ENCODE data around the gene DNAJB1. TPM values are rescaled to one million over a fixed set of nuclear protein-coding genes. Genes with fewer than 3 reads are reported as not detected.

DNAJB1 gene
- total RNA-seq, 1 experiment from 2014 or later: 54.5 TPM

DNA sequence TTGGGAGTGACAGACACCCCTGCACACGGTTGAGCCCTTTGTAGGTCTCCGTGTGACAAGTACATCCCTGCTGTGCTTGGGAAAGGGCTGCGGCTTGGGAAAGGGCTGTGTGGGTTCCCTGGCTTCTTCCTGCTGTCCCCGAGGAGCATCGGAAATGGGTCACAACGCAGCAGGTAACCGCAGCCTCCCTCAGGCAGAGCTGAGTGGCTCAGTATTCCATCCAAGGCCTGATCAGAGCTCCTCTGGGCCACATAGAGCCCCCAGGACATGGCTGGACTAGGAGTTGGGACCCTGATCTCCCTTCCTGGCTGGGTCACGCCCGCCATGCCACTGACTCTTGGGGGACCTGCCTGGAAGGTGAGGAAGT lies 27.5 kb upstream of the DNAJB1 start (continued):
- TF ChIP-seq, protein P1, sequence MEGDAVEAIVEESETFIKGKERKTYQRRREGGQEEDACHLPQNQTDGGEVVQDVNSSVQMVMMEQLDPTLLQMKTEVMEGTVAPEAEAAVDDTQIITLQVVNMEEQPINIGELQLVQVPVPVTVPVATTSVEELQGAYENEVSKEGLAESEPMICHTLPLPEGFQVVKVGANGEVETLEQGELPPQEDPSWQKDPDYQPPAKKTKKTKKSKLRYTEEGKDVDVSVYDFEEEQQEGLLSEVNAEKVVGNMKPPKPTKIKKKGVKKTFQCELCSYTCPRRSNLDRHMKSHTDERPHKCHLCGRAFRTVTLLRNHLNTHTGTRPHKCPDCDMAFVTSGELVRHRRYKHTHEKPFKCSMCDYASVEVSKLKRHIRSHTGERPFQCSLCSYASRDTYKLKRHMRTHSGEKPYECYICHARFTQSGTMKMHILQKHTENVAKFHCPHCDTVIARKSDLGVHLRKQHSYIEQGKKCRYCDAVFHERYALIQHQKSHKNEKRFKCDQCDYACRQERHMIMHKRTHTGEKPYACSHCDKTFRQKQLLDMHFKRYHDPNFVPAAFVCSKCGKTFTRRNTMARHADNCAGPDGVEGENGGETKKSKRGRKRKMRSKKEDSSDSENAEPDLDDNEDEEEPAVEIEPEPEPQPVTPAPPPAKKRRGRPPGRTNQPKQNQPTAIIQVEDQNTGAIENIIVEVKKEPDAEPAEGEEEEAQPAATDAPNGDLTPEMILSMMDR (IDR thresholded peaks at IDR 0.05): no peak
- no peak for TF ChIP-seq CREM (CRISPR knock-in tag; IDR thresholded peaks at IDR 0.05)
- no peak for TF ChIP-seq ATF1 (CRISPR knock-in tag; IDR thresholded peaks at IDR 0.05)
- no peak for TF ChIP-seq IRF2 (CRISPR knock-in tag; IDR thresholded peaks at IDR 0.05; ENCODE audit: borderline replicate concordance, low read depth)
- TF ChIP-seq ZNF263 (CRISPR knock-in tag; IDR thresholded peaks at IDR 0.05; ENCODE audit: low read depth): no peak
- TF ChIP-seq, protein P2, sequence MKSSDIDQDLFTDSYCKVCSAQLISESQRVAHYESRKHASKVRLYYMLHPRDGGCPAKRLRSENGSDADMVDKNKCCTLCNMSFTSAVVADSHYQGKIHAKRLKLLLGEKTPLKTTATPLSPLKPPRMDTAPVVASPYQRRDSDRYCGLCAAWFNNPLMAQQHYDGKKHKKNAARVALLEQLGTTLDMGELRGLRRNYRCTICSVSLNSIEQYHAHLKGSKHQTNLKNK (CRISPR knock-in tag; IDR thresholded peaks at IDR 0.05): no peak
- no peak for TF ChIP-seq NR2C2 (CRISPR knock-in tag; IDR thresholded peaks at IDR 0.05)

DNA sequence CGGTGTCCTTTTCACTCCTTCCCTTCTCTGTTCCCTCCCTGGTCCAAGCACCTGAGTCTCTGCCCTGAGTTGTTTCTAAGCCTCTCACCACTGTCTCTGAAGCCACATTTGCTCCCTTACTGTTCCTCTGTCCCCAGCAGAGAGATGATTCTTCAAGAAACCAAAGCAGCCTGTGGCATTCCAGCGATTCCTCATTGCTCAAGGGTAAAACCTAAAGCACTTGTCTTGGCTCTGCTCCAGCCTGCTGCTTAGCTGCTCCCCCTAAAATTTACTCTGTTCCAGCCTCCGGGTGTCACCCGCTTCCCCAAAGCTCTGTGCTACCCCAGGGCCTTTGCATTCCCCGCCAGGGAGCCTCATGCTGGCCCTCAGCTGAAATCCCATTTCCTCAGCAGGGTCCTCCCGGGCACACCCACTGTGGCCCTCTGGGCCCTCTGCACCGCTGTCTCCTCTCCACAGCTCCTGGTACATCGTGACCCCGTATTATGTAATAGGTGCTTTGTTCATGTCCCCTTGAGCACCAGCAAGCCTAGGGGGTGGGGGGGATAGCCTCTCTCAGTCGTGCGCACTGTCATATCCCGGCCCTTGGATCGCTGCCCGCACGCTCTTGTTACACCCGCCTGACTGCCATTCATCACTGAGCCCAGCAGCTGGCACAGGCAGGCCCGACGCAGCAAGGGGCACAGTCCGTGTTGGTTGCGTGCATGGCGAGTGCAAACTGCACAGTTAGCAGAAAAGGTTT lies 26.9 kb upstream of the DNAJB1 start:
- H3K4me1 Mint-ChIP-seq: peaks cover 6% of the 10 kb centered on the region
- H3K9me3 Mint-ChIP-seq: no peaks in the 10 kb centered on the region
- TF ChIP-seq, protein P3, sequence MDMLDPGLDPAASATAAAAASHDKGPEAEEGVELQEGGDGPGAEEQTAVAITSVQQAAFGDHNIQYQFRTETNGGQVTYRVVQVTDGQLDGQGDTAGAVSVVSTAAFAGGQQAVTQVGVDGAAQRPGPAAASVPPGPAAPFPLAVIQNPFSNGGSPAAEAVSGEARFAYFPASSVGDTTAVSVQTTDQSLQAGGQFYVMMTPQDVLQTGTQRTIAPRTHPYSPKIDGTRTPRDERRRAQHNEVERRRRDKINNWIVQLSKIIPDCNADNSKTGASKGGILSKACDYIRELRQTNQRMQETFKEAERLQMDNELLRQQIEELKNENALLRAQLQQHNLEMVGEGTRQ (CRISPR knock-in tag; IDR thresholded peaks at IDR 0.05): no peak
- TF ChIP-seq, protein P4, sequence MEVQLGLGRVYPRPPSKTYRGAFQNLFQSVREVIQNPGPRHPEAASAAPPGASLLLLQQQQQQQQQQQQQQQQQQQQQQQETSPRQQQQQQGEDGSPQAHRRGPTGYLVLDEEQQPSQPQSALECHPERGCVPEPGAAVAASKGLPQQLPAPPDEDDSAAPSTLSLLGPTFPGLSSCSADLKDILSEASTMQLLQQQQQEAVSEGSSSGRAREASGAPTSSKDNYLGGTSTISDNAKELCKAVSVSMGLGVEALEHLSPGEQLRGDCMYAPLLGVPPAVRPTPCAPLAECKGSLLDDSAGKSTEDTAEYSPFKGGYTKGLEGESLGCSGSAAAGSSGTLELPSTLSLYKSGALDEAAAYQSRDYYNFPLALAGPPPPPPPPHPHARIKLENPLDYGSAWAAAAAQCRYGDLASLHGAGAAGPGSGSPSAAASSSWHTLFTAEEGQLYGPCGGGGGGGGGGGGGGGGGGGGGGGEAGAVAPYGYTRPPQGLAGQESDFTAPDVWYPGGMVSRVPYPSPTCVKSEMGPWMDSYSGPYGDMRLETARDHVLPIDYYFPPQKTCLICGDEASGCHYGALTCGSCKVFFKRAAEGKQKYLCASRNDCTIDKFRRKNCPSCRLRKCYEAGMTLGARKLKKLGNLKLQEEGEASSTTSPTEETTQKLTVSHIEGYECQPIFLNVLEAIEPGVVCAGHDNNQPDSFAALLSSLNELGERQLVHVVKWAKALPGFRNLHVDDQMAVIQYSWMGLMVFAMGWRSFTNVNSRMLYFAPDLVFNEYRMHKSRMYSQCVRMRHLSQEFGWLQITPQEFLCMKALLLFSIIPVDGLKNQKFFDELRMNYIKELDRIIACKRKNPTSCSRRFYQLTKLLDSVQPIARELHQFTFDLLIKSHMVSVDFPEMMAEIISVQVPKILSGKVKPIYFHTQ (CRISPR knock-in tag; IDR thresholded peaks at IDR 0.05): no peak
- TF ChIP-seq SMAD4 (CRISPR knock-in tag; IDR thresholded peaks at IDR 0.05): no peak
- TF ChIP-seq, protein P5, sequence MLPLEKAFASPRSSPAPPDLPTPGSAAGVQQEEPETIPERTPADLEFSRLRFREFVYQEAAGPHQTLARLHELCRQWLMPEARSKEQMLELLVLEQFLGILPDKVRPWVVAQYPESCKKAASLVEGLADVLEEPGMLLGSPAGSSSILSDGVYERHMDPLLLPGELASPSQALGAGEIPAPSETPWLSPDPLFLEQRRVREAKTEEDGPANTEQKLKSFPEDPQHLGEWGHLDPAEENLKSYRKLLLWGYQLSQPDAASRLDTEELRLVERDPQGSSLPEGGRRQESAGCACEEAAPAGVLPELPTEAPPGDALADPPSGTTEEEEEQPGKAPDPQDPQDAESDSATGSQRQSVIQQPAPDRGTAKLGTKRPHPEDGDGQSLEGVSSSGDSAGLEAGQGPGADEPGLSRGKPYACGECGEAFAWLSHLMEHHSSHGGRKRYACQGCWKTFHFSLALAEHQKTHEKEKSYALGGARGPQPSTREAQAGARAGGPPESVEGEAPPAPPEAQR (CRISPR knock-in tag; IDR thresholded peaks at IDR 0.05): no peak
- TF ChIP-seq, protein P6, sequence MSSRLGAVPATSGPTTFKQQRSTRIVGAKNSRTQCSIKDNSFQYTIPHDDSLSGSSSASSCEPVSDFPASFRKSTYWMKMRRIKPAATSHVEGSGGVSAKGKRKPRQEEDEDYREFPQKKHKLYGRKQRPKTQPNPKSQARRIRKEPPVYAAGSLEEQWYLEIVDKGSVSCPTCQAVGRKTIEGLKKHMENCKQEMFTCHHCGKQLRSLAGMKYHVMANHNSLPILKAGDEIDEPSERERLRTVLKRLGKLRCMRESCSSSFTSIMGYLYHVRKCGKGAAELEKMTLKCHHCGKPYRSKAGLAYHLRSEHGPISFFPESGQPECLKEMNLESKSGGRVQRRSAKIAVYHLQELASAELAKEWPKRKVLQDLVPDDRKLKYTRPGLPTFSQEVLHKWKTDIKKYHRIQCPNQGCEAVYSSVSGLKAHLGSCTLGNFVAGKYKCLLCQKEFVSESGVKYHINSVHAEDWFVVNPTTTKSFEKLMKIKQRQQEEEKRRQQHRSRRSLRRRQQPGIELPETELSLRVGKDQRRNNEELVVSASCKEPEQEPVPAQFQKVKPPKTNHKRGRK (CRISPR knock-in tag; IDR thresholded peaks at IDR 0.05; ENCODE audit: borderline replicate concordance): no peak
- TF ChIP-seq, protein P7, sequence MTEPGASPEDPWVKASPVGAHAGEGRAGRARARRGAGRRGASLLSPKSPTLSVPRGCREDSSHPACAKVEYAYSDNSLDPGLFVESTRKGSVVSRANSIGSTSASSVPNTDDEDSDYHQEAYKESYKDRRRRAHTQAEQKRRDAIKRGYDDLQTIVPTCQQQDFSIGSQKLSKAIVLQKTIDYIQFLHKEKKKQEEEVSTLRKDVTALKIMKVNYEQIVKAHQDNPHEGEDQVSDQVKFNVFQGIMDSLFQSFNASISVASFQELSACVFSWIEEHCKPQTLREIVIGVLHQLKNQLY (CRISPR knock-in tag; IDR thresholded peaks at IDR 0.05): no peak
- no peak for TF ChIP-seq JUN (CRISPR knock-in tag; IDR thresholded peaks at IDR 0.05)
- TF ChIP-seq TCF7 (CRISPR knock-in tag; IDR thresholded peaks at IDR 0.05; ENCODE audit: low read depth): no peak
- no peak for TF ChIP-seq ZNF423 (CRISPR knock-in tag; IDR thresholded peaks at IDR 0.05)
- TF ChIP-seq, protein P8, sequence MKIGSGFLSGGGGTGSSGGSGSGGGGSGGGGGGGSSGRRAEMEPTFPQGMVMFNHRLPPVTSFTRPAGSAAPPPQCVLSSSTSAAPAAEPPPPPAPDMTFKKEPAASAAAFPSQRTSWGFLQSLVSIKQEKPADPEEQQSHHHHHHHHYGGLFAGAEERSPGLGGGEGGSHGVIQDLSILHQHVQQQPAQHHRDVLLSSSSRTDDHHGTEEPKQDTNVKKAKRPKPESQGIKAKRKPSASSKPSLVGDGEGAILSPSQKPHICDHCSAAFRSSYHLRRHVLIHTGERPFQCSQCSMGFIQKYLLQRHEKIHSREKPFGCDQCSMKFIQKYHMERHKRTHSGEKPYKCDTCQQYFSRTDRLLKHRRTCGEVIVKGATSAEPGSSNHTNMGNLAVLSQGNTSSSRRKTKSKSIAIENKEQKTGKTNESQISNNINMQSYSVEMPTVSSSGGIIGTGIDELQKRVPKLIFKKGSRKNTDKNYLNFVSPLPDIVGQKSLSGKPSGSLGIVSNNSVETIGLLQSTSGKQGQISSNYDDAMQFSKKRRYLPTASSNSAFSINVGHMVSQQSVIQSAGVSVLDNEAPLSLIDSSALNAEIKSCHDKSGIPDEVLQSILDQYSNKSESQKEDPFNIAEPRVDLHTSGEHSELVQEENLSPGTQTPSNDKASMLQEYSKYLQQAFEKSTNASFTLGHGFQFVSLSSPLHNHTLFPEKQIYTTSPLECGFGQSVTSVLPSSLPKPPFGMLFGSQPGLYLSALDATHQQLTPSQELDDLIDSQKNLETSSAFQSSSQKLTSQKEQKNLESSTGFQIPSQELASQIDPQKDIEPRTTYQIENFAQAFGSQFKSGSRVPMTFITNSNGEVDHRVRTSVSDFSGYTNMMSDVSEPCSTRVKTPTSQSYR (CRISPR knock-in tag; IDR thresholded peaks at IDR 0.05): no peak
- TF ChIP-seq, protein P9, sequence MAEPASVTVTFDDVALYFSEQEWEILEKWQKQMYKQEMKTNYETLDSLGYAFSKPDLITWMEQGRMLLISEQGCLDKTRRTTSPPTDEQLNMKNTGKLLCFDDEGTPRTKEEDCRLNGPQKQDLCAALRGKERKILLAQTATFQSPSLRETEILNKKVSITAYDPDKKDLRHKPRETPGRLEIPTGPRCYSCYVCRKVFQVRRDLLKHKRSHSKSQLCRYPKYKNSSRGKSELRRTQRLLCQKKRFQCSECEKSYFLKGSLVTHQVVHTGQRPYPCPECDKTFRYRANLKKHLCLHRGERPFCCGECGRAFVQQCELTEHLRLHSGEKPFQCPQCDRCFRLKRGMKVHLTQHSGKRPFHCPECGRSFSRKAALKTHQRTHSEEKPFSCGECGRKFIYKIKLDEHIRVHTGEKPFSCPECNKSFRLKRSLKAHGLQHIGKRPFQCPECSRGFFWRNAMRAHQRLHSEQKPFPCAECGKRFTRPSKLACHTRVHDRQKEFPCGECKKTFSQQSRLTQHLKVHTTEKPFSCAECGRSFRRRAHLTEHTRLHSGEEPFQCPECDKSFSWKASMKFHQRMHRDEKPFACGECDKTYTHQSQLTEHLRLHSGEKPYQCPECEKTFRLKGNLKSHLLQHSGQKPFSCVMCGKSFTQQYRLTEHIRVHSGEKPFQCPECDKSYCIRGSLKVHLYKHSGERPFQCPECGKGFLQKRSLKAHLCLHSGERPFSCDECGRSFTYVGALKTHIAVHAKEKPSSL (CRISPR knock-in tag; conservative IDR thresholded peaks at IDR 0.05): no peak
- DNase-seq (ENCODE audit: low spot score) (no peak), ATAC-seq (no peak)
- CTCF ChIA-PET: interaction anchor here (1.0 to 1.6 kb wide), 2 partner anchors 9 to 11 kb away, joined by 3 to 10 read pairs; no protein-coding TSS in a partner anchor
- H3K4me3 Mint-ChIP-seq: no peak overlapping the region
- H3K27me3 Mint-ChIP-seq (ENCODE audit: low read depth): no peaks in the 10 kb centered on the region
- peaks cover 7% of the 10 kb centered on the region for H3K36me3 Mint-ChIP-seq
- H3K27ac Mint-ChIP-seq: no peak overlapping the region; the same call in 1 of the 2 replicates
- POLR2A ChIA-PET: interaction anchor here (0.5 to 0.6 kb wide), 3 partner anchors 35 to 1712 kb away, joined by 4 to 5 read pairs (median 4); no protein-coding TSS in a partner anchor

Measured in WTC11 (cell line).